Activated CD4-positive, alpha-beta T cell treated with anti-CD3 and anti-CD28 coated beads, Interleukin-2, amount 50 U/mL, for 16 hours (primary cell): Measurements from ENCODE around the gene DNMT3B.
A peak's percentile ranks its signal among the peaks of the same experiment; 100 is the strongest.

ENCODE experiments used
- DNase-seq: peaks from one replicate; pipeline ENCODE4 v3.0.0-alpha.2; 2020

The DNMT3B gene

GRCh38 chr20:32828029-32828680 is 66.0 kb downstream of the DNMT3B start:
- DNase-seq = no peak

GRCh38 chr20:32829311-32830005 is 67.3 kb downstream of the DNMT3B start:
- no peak for DNase-seq

- DNase-seq = no peak
These were observed 68.3 kb downstream of the DNMT3B start for GRCh38 chr20:32830437-32830836.

GRCh38 chr20:32831982-32832381 is 69.8 kb downstream of the DNMT3B start:
- DNase-seq = no peak

GRCh38 chr20:32832664-32833063 is 70.5 kb downstream of the DNMT3B start:
- DNase-seq = peak; percentile 18

- DNase-seq = no peak
These were observed 72.8 kb downstream of the DNMT3B start for GRCh38 chr20:32834972-32835371.

GRCh38 chr20:32837157-32837556 is 75.0 kb downstream of the DNMT3B start:
- DNase-seq = no peak

- DNase-seq = peak; percentile 84
These were observed 77.2 kb downstream of the DNMT3B start for GRCh38 chr20:32839227-32839981.

GRCh38 chr20:32839982-32840285 is 77.7 kb downstream of the DNMT3B start:
- DNase-seq = no peak

- no peak for DNase-seq
These were observed 79.0 kb downstream of the DNMT3B start for GRCh38 chr20:32841174-32841573.

GRCh38 chr20:32841632-32842031 is 79.4 kb downstream of the DNMT3B start:
- DNase-seq = no peak

GRCh38 chr20:32842688-32843524 is 80.7 kb downstream of the DNMT3B start:
- DNase-seq = no peak

GRCh38 chr20:32845786-32846185 is 83.6 kb downstream of the DNMT3B start:
- DNase-seq = no peak

GRCh38 chr20:32846852-32847251 is 84.7 kb downstream of the DNMT3B start:
- no peak for DNase-seq

GRCh38 chr20:32847964-32848363 is 85.8 kb downstream of the DNMT3B start:
- DNase-seq = no peak

- no peak for DNase-seq
These were observed 86.7 kb downstream of the DNMT3B start for GRCh38 chr20:32848846-32849245.

GRCh38 chr20:32849577-32849976 is 87.4 kb downstream of the DNMT3B start:
- DNase-seq = no peak

GRCh38 chr20:32855387-32855786 is 93.2 kb downstream of the DNMT3B start:
- DNase-seq = no peak

- DNase-seq = no peak
These were observed 96.0 kb downstream of the DNMT3B start for GRCh38 chr20:32858189-32858588.
